RWPE2 (cell line): ENCODE data around the gene C1orf21.

Experiments
- ATAC-seq: fragments of 200-7000 bp; cut with Tn5 transposase; 3 replicates; pipeline ENCODE4 v1.9.1; 2021; ENCODE audit warnings: low read depth
- DNase-seq: peaks from one replicate; pipeline ENCODE4 v3.0.0-alpha.2; 2020; ENCODE audit warnings: low spot score
- H3K27ac ChIP-seq: fragments of 450-650 bp; 2 replicates; pipeline ENCODE4 v1.5.1; 2017; ENCODE audit warnings: mild to moderate bottlenecking; ENCODE audit not compliant: poor library complexity, severe bottlenecking
- H3K27me3 ChIP-seq: fragments of 250-450 bp; sonication (Bioruptor Pico); 2 replicates; pipeline ENCODE4 v1.5.1; 2021; ENCODE audit warnings: mild to moderate bottlenecking, moderate library complexity; ENCODE audit not compliant: insufficient read depth, poor library complexity, severe bottlenecking
- H3K36me3 ChIP-seq: fragments of 250-450 bp; sonication (Bioruptor Pico); 2 replicates; pipeline ENCODE4 v1.5.1; 2020; ENCODE audit warnings: low read depth, mild to moderate bottlenecking, moderate library complexity
- H3K4me1 ChIP-seq: fragments of 250-450 bp; sonication (Bioruptor Pico); 2 replicates; pipeline ENCODE4 v1.5.1; 2021; ENCODE audit warnings: mild to moderate bottlenecking, moderate library complexity; ENCODE audit not compliant: insufficient read depth, poor library complexity, severe bottlenecking
- H3K4me3 ChIP-seq: fragments of 250-450 bp; sonication (Bioruptor Pico); 2 replicates; pipeline ENCODE4 v1.5.1; 2021; ENCODE audit warnings: mild to moderate bottlenecking, moderate library complexity; ENCODE audit not compliant: severe bottlenecking
- H3K9me3 ChIP-seq: fragments of 250-450 bp; sonication (Bioruptor Pico); 2 replicates; pipeline ENCODE4 v1.5.1; 2021; ENCODE audit warnings: mild to moderate bottlenecking, moderate library complexity; ENCODE audit not compliant: severe bottlenecking
- TF ChIP-seq, protein P1 (sequence below): fragments of 450-650 bp; IDR thresholded peaks from one replicate; pipeline ENCODE4 v1.5.1; 2017; ENCODE audit warnings: mild to moderate bottlenecking, moderate library complexity; ENCODE audit not compliant: poor library complexity, severe bottlenecking

The C1orf21 gene

DNA sequence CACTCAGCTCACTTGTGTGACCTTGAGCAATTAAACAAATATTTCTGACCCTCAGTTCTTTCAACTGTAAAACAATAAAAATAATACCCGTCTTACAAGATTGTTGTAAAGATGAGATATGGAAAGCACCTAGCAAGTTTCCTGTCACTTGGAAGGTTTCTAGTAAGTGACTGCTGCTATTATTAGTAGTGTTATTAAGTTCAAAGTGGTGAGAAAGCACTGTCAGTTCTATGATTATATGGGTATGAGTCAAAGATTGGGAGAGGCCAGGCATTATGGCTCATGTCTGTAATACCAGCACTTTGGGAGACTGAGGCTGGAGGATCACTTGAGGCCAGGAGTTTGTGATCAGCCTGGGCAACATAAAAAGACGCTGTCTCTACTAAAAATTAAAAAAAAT is 145.4 kb downstream of the C1orf21 start:
- ATAC-seq (no peak), DNase-seq (no peak)
- H3K4me1 ChIP-seq, result no peaks in the 10 kb centered on the region
- H3K36me3 ChIP-seq, result no peaks in the 10 kb centered on the region
- no peak overlapping the region for H3K4me3 ChIP-seq
- H3K27me3 ChIP-seq, result no peaks in the 10 kb centered on the region
- TF ChIP-seq, protein P1, sequence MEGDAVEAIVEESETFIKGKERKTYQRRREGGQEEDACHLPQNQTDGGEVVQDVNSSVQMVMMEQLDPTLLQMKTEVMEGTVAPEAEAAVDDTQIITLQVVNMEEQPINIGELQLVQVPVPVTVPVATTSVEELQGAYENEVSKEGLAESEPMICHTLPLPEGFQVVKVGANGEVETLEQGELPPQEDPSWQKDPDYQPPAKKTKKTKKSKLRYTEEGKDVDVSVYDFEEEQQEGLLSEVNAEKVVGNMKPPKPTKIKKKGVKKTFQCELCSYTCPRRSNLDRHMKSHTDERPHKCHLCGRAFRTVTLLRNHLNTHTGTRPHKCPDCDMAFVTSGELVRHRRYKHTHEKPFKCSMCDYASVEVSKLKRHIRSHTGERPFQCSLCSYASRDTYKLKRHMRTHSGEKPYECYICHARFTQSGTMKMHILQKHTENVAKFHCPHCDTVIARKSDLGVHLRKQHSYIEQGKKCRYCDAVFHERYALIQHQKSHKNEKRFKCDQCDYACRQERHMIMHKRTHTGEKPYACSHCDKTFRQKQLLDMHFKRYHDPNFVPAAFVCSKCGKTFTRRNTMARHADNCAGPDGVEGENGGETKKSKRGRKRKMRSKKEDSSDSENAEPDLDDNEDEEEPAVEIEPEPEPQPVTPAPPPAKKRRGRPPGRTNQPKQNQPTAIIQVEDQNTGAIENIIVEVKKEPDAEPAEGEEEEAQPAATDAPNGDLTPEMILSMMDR, result no peak
- H3K27ac ChIP-seq, result no peak overlapping the region
- no peaks in the 10 kb centered on the region for H3K9me3 ChIP-seq

DNA sequence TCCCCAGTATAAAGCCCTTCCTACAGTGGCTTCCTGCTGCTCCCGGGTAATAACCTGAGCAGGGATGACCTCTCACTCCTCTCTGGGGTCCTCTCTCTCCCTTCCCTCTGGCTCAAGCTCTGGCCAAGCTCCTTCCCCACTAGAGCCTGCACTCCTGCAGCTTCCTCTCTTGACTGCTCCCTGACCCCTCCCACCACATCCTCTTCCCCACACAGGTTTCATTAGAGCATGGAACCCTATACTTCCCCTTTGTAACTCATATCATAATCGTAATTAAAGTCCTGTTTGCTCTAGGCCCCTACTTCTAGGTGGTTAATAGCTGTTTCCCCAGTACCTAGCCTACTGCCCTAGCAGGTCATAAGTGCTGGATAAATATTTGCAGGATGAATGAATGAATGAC is 146.2 kb downstream of the C1orf21 start:
- Histone ChIP-seq H3K36me3 (no peaks in the 10 kb centered on the region), H3K27ac (no peak overlapping the region), H3K4me1 (no peaks in the 10 kb centered on the region), H3K27me3 (no peaks in the 10 kb centered on the region), H3K9me3 (no peaks in the 10 kb centered on the region), H3K4me3 (no peak overlapping the region)
- TF ChIP-seq, protein P1, result no peak
- DNase-seq (no peak), ATAC-seq (no peak)

DNA sequence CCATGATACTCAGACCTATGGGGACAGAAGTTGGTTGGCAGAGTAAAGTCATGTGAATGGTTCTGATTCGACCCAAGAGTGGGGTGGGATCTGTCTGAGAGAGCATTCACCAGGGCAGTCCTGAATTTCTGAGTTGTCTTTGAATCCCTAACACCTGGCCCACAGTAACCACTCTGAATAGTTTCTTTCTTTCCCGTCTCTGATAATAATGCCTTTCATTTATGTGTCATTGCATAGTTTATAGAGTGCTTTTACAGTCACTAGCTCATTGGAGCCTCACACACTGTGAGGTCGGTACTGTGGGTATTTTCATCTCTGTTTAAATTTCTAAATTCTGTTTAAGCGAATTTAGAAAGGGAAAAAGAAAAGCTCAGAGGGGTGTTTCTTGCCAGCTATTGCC is 147.1 kb downstream of the C1orf21 start:
- H3K4me3 ChIP-seq, result no peak overlapping the region
- ATAC-seq, result no peak
- H3K27ac ChIP-seq, result no peak overlapping the region
- no peak for DNase-seq
- peaks cover 3% of the 10 kb centered on the region for H3K4me1 ChIP-seq
- H3K27me3 ChIP-seq, result no peaks in the 10 kb centered on the region
- no peaks in the 10 kb centered on the region for H3K36me3 ChIP-seq
- no peaks in the 10 kb centered on the region for H3K9me3 ChIP-seq
- TF ChIP-seq, protein P1, result no peak

DNA sequence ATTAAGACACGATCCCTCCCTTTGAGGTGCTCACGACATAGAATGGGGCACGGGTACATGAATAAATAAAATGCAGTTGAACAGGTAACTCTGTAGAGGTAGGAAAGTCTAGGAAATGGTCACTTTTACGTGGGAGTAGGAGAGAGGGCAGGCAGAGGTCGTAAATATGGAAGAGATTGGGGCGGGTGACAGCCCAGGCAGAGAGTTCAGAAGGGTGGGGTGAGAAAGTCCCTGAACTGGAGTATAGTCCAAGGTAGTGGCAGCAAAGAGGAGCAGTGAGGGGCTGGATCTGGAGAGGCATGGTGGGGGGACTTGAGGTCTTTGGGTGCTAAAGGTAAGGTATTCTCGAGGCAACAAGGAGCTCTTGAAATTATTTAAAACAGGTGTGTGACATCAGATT is 147.9 kb downstream of the C1orf21 start:
- Histone ChIP-seq H3K4me1 (peaks cover 5% of the 10 kb centered on the region), H3K36me3 (no peaks in the 10 kb centered on the region), H3K27me3 (no peaks in the 10 kb centered on the region), H3K9me3 (no peaks in the 10 kb centered on the region), H3K4me3 (no peak overlapping the region), H3K27ac (no peak overlapping the region)
- no peak for ATAC-seq
- DNase-seq, result no peak
- TF ChIP-seq, protein P1, result no peak

DNA sequence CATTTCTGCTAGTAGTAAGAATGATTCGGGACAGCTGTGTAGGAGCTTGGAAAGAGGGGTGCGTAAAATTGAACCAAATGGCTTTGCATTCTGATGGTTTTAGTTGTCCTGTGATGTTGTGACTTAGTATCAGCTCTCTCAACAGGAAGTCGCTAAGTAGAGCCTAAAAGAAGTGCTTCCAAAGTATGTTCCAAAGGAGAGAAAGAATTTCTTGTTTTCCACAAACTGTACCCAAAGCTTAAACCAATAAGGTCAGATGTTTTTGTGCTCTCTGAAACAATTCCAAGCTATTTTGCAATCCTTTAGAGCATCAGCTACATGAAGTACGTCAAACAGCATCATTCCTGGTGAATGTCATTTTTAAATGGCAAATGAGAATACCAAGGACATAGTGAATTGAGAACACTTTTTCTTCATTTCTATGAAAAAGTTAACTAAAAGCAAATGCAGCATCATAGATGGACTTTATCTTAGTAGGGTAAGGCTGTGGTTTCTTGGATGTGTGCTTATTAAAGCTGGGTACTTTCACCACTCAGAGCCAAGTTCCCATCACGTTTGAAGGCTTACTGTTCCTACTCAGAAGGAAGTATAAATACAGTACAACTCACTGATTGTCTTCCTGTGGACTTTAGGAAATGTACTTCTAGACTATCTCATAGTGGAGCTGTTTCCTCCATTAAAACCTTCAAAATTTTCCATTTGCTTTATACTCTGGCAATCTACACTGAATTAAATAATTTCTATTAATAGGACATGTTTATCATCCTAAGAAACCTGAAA is 148.6 kb downstream of the C1orf21 start:
- TF ChIP-seq, protein P1, result no peak
- ATAC-seq, result no peak
- no peaks in the 10 kb centered on the region for H3K9me3 ChIP-seq
- DNase-seq, result no peak
- no peaks in the 10 kb centered on the region for H3K36me3 ChIP-seq
- no peak overlapping the region for H3K4me3 ChIP-seq
- H3K27me3 ChIP-seq, result no peaks in the 10 kb centered on the region
- H3K4me1 ChIP-seq, result peaks cover 5% of the 10 kb centered on the region
- no peak overlapping the region for H3K27ac ChIP-seq
